GM19395 (cell line): ENCODE data around the gene MFRP.

ENCODE experiments used
- ATAC-seq: cut with Tn5 transposase; IDR thresholded peaks from one replicate; pipeline ENCODE4 v1.9.1; 2021; ENCODE audit warnings: mild to moderate bottlenecking, moderate library complexity; ENCODE audit not compliant: unreplicated experiment

Gene MFRP

DNA sequence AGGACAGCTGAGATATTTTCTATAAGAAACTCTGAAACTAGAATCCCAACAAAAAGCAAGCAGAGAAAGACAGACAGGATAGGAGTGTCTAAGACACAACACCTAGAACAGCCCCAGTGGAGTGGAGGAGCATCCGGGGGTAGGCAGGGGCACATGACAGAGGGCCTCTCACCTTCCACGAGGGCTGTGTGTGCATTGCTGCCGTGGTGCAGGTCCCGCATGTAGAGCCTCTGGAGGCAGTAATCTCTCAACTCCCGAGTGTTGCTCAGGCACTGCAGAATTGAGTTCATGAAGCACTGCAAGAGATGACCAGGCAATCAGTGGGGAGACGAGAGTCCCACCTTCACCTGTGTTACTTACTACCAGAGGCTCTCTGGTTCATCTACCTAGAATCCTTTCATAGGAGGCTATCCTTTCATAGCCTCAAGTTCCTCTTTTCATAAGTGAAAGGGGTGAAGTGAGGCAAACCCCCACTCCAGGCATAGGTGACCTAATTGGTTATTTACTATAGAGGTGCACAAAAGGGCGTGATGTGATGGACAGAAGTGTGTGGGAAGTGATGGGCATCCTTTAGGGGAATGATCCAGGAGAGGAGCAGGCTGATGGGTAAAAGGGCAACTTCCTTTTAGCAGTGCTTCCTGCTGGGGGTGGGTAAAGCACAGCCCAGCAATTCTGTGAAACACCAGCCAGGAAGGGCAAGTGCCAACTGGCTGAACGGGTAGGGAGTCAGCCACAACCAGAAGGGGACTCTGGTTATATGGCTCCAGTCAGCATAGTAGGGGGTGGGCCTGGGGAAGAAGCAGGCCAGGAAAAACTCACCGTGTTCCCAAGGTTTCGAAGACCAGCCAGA lies 13.1 kb upstream of the MFRP start:
- no peak for ATAC-seq

DNA sequence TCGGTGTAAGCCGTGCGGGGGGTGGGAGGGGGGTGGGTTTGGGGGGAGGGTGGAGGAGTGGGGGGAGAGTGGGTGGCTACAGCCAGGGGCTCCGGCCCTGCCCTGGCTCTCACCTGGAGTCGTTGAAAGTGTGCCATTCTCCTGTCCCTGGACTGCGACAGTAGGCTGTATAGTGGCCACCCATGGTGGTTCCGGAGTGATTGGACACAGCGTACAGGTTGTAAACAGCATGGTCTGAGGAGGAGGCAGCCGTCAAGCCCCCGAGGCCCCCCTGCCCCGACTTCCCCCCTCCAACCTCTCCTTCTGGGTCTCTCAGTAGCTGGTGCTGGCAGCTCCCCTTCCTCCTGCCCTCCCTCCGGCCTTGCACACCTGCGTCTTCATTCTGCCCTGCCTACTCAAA lies 10.6 kb upstream of the MFRP start:
- no peak for ATAC-seq

DNA sequence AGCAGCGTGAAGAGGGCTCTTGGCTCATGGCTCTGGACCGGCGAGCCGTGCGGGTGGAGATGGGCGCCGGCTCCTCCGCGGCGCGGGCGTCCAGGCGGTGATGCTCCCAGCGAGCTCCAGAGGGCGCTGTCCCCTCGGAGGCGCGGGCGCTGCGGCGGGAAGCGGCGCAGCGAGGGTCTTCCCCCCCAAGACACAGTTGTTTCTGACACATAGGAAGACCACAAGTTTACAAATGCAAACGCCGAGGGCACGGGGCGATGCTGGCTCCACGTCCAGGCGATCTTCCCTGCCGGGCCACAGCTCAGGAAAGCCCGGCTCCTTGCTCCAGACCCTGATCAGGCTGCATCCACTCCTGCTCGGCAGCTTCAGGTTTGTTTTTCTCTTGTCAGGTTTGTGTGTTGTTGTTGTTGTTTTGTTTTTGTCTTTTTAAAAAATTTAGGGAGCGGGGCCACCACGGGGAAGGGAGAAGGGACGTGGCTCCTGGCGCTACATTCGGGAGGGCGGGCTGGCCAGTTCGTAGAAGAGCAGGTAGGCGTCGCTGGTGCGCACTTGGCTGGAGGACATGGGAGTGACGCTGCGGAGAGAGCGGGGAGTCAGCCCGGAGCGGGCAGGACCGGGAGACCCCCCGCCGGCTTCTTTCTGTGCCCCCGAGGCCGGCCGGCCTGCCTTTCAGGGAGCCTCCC lies 10.0 kb upstream of the MFRP start:
- ATAC-seq = peak; percentile 75

DNA sequence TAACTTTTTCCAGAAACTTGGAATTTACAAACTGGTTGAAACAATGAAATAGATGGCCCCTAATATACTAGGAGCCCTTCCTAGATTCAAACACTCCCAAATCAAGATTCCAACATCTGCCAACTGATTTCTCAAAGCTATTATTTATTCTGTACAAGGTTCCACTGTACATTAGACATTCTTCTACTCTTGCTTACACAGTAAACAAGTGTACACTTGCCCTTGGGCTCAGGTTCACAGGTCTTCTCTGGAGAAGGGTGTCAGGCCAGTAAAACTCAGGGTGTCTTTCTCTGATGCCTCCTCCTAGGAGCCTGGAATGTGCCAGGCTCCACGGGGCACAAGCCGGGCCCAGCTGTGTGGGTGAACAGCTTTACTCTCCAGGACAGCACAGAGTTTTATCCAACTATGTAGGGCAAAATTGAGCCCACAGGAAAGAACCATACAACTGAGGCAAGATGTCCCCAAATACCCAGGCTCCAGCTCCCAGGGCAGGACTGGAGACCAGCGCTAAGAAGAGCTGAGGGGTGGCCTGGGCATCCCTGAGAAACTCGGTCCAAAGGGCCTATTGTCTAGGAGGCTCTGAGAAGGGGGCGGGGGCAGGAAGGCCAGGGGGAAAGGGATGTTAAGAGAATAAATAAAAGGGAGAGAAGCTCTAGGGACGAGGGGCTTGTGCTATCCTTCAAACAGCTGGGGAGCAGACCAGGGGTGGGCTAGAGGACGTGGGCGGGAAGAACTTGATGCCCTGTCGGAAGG lies 8.8 kb upstream of the MFRP start:
- no peak for ATAC-seq

DNA sequence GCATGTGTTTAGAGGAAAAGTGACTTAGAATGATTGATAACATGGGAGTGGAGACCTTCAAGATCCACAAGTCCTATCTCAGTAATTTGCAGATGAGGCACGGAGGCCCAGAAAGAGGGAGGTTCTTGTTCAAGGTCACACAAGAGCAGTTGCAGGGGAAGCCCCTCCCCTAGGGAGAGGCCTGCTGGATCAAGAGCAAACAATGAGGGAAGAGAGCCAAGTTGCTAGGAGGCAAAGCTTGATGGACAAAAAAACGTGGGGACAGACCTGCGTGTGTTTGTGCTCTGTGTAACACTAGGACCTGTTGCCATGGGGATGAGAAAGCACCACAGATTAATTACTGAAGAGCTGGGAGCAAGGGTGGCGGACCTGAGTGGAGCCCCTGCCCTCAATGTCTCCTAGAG lies 6.4 kb upstream of the MFRP start:
- ATAC-seq = no peak

DNA sequence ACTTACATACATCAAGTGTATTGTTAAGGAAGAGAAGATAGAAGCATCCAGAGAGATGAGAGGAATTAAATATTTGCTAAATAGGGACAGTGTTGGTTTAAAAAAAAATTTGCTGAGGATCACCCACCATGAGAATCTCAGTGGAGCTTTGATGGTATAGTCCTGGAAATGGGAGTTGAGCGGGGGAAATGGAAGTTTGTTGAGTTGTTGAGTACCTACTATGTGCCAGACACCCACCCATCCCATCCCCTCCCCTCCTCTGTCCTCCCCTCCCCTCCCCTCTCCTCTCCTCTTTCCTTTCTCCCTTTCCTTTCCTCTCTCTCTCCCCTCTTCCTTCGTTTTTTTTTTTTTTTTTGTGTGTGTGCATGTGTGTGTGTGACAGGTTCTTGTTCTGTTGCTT lies 4.7 kb upstream of the MFRP start:
- ATAC-seq = no peak

DNA sequence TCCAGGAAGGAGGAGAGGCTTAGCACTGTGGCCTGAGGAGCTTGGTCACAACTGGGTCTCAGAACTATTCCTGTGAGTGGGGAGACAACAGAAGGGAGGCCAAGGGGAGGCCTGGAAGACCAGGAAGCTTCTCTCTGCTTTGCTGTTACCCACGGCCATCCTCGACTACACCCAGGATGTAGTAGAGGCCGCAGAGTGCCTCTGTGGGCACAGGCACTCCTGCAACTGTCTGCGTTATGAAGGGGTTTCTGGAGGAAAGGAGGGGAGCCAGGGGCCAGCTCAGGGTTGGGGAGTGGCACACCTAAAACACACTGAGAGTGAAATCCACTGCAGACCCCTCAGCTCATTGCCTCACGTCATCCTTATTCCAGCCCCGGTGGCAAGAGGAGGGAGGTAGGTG lies 3.8 kb upstream of the MFRP start:
- no peak for ATAC-seq

DNA sequence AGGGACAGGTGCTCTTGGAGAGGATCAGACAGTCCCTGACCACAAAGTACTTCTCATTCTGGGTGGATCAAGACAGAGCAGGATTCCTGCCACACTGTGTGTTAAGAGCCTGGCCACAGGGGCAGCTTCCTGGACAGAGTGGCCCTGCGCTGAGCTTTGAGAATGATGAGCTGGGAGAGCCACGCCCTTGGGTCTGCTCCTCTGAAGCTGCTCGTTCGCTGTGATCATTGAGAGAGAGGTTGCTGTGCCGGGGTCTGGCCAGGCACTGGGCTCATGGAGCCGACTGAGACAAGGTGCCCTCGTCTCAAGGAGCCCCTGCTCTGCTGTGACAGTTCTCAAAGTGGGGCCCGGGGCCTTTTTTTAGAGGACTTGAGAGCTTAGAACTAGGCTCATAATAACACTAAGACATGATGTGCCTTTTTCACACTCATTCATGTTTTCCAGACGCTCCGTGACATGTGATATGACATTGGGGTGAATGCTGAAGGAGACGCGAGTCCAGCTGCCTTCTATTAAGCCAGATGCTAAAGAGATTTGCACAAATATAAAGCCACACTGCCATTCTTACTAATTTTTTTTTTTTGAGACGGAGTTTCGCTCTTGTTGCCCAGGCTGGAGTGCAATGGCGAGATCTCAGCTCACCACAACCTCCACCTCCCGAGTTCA lies 1.6 kb upstream of the MFRP start:
- ATAC-seq = no peak

DNA sequence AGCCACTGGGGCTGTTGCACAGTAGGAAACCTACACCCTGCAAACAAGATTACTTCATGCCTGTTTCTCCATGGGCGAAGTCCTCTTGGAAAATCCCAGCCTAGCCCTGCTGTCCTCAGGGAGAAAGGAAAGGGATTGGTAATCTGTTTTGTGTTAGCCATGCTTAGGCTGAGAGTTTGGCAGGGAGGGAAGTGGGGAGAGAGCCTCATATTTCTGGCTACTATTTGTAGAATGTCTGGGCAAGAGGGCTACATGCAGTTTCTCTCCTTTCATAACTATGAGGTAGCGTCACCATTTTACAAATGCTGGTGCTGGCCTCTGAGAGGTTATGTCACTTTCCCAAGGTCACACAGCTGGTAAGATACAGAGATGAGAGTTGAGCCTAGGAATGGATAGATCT lies 737 bp upstream of the MFRP start:
- ATAC-seq = no peak

DNA sequence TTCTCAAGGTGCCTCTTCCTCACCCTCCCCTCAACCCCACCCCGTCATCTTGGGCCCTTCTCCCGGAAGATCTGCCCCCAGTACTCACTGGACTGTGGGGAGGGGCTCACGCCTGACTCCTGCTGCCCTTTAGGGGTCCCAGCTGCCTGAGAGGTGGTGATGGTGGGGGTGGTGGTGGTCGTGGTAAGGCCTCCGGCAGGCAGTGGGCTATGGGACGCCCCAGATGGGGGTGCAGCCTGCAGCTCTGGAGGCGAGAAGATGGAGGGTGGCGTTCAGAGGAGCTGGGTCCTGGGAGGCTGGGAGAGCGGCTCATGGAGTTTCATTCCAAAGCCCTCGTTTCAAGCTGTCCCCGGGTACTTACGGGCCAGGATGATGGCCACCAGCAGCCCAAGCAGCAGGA lies 820 bp downstream of the MFRP start:
- ATAC-seq = no peak

DNA sequence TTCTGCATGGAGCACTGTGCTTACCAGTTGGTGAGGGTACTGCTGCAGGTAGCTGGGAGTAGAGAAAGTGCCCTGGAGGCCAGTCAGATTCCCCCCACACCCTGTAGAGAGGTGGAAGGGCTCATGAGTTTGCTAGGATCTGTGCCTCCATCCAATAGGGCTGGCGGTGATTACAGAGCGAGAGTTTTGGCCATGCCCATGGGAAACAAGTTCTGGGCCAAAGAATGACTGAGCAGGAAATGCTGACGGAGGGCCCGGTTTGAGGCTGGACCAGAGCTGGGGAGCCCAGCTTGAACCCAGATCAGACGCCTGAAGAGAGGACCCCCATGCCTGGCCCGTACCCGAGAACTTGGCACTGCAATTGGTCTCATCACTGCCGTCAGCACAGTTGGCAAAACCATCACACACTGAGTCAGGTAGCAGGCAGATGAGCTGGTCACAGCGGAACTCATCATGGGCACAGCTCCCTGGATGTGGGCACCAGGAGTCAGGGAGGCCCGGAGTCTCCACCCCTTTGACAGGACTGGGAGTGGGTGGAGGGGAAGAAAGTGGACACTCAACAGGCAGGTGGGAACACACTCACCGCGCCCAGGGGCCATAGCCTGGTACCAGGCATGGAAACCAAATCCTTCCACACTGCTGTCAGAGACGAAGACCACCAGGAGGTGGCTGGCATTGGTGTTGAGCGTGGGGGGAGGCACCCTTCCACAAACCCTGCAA lies 2.1 kb downstream of the MFRP start:
- ATAC-seq = no peak

DNA sequence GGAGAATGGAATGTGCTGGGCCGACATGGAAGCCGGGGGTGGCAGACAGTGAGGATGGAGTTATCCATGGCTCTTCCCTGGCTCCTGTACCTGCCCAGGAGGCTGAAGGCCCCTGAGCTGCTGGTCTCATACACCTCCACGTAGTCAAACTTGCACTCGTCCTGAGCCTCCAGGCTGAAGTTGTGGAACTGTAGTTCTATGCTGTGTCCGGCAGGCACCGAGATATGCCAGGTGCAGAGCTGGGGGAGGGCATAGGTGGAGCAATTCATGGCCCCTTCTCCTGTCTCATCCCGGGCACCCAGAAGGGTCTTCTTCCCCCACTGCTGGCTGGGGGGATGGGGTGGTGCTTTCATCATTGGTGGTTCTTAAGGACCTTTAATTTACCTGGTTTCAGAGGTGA lies 2.8 kb downstream of the MFRP start:
- ATAC-seq = no peak

DNA sequence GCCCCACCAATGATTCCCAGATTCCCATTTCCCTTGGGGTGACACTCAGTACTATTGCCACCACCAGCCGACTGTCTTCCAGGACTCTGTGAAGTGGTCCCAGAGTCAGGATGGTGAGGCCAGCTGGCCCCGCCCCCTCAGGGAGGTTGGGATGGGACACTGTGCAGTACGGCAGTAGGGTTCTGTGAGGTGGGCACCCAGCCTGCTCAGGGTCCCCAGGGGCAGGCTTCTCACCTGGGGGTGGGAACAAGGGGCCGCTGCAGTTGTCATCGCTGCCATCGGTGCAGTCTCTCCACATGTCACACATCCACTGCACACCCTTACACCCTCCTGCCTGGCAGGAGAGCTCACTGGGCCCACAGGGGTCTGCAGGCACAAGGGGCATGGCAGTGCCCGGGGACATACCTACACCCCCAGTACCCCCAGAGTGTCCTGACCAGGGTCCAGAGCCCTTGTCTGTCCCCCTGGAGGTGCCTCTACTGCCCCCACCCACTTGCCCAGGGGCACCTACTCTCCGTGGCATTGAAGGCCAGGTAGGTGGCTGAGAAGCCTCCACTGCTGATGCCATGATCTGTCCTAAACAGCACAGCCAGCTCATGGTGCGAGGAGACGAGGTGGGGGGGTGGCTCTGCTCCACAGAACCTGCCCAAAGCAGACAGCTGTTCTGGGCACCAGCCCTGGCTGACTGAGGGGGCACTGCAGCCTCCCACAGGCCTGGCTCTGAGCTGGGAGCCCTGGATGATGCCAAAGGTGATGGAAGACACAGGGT lies 4.0 kb downstream of the MFRP start:
- ATAC-seq = no peak

DNA sequence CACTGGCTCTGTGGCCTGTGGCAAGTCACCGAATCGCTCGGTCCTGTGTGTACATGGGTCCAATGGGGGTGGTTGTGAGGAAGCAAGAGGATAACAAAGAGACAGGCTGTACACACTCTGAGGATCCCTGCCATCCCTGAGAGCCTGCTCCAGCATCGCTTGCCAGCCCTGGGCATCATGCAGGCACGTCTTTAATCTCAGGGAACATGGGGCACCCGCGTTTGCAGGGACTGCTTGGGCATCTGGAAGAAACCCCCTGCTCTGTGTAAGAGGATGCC lies 4.5 kb downstream of the MFRP start:
- ATAC-seq = no peak

DNA sequence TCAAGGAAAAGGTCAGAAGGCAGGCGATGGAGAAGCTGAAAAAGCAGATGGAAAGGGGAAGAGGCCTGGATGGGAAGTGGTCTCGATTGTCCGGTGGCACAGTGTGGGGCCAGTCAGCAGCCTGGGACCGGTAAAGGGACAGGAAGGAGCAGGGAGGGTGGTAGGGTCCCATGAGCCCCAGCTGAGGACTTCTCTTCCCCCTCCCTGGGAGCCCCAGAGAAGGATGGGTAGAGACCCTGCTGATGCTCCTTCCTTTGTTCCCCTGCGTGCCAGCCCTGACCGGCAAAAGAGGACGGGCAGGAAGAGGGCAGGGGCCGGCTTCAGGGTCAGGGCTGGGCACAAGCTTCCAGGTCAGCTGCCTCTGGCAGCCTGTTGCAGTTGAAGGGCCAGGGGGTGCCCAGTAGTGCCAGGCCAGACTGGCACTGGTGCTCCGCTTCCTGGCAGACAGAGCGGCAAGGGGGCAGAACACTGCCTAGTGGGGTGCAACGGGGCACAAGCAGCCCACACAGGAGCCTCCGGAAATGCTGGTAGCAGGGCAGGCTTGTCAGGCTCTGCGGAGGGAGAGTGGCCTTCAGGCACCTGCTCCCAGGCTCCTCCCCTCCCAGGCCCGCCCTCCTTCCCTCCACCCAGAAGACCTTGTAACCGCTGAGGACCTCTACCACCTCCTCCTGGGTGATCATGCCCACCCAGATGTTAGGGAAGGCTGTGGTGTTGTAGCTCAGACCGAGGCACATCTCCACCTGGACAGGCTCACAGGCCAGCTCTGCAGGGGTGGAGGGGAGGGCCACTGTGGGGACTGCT lies 5.1 kb downstream of the MFRP start:
- no peak for ATAC-seq

DNA sequence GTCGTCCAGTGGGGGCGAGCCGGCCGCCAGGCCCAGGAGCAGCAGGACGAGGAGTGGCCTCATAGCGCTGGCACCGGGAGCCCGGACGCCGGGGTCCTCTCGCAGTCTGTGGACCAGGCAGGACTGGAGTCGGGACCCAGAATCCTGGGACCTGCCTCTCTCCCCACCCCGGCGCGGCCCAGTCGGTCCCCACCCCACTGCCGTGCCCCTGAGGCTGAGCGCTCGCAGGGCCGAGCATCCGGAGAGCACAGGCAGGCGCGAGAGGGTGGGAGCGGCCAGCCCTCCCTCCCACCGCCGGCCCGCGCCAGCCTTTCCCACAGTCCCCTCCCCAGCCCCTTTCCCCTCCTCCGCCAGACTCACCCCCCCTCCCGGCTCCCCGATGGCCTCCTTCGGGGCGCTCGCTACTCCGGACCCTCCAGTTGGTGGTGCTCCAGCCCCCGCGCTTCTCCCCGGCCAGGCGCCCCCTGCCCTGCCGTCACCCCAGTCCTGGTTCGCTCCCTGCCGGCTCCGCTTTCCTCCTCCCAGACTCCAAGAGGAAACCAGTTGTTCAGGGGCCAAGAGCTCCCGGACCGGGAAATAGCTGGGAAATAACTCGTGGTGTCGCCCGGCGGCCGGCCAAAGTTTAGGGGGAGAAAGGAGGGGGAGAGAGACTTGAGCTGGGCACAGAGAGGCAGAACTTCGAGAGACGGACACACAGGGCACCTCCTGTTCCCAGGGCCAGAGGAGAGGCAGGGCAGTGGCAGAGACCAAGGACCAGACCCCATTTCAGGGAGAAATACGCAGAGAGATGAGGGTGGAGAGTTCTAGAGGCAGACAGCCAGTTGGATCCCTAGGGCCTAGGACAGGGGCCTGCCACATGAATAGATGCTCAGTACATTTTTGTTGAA lies 5.9 kb downstream of the MFRP start, which contains the start of gene C1QTNF5:
Gene C1QTNF5, minus strand, starts transcription at position 549 of the 887 bp plus-strand sequence. Its CDS starts 486 bp downstream, at position 63.
- no peak for ATAC-seq

DNA sequence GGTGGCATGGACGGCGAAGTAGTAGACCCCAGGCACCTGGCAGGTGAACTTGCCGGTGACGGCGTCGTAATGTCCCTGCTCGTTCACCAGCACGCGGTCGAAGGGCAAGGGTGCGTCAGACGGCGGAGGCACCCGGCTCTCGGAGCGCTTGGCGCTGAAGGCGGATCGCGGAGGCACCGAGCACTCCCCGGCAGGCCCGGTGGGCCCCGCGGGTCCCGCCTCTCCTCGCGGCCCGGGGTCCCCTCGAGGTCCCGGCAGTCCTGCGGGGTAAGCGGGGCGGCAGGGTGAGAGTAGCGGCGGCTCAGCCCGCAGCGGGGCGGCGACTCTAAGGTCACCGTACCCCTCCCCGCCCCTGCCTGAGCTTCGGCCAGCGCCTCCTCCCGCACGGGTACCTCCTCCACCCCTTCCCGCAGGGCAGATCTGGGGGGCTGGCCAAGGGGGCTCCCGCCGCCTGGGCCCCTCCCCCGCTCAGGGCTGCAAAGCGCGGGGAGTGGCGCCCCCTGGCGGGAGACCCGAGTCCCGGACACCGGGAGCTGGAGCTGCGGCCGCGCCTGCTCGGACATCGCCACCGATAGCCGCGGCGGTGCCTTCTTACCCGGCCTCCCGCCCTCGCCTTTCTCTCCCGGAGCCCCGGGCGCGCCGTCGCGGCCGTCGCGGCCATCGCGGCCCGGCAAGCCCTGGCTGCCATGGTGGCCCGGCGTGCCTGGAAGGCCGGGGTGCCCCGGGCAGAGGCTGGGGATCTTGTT lies 6.7 kb downstream of the MFRP start:
- ATAC-seq = no peak
